ENCODE results near the gene RNF183. TPM values are rescaled to one million over a fixed set of nuclear protein-coding genes. Genes with fewer than 3 reads are reported as not detected.
"Not testable (repeated sequence)": the region's sequence is repeated elsewhere in the genome, so short reads cannot be mapped to it uniquely, and the experiment has no call there.

Gene RNF183
- total RNA-seq, 1 donor from 2014 or later: 5.3 TPM

DNA sequence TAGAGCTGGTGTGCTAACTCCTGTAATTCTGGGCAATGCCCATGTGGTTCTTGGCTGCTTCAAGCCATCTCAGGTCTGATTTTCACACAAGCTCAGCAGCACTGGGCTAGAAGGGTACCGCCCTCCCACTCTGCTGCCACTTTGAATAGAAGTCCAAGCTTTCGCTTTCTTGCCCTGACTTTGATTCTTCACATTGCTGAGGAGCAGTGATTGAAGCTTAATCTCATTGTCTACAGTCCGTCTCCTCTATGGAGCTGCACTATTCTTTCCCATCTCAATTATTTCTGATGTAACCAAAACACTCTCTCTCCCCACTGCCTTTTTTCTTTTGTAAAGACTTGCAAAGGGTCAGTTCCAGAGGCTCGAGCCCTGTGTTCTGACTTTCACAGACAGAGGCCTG, 12.9 kb upstream of the RNF183 start:
- no peak for DNase-seq (ENCODE audit: low spot score)

DNA sequence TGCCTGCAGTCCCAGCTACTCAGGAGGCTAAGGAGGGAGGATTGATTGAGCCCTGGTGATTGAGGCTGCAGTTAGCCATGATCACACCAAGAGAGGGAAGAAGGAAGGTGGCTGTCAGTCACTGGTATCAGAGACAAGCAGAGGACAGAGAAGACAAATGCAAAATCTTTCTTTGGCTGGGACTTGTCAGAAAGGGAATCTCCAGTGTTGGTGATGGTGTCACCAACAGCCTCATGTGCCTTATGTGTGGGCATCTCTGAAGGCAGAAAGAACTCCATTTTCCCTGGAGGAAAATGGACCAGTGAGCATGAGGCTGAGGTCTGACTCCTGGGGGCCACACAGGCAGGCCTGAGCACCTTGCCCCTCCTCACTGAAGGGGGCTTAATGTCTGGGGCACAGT, 12.1 kb upstream of the RNF183 start:
- DNase-seq (ENCODE audit: low spot score): no peak

DNA sequence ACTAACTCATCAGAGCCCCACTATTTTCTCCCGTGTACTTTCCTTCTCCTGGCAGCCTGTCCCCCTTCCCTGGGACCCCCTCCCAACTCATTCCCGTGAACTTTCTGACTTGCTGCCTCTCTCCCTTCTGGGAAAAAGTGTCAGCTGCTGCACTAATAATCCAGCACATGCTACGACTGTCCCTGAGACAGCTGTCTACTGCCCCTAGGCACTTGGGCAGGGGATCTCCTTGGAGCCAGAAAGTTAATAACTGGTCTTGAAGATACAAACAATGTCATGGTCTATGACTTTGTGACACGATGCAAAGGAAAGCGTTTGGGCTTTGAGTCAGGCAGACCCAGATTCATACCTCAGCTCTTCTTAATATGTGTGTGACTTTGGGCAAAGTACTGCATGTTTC, 10.1 kb upstream of the RNF183 start:
- no peak for DNase-seq (ENCODE audit: low spot score)

DNA sequence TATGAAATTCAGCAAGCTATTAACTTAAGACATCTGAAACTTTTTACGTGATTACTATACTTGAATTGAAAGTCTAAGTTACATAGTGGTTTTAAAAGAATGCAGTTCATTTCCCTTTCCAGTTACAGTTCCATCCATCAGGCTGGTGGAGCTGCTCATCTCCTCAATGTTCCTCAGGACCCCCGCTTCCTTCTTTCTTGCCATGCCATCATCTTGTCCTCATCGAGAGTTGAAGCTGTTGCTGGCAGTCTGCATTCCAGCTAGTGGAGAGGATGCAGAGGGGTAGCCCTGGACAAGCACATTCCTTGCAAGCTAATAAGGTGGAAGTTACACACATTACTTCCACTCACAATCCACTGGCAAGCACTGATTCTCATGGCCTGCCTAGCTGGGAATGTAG, 8.8 kb upstream of the RNF183 start:
- DNase-seq (ENCODE audit: low spot score): no peak

DNA sequence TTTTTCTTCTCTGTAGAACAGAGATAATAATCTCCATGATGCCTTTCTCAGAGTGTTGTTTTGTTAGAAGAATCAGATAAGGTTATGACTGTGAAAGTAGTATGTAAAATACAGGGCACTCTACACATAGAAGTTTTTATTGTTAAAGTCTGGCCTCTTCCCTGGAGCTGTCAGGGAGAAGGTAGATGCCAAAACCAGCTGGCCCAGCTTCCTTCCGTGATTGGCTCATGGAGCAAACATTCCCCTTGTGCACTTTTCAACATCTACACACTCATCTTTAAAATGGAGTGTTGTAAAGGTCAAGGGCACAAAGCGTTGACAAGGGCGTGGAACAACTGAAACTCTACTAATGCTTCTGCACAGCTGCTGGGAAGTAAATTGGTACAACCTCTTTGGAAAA, 7.4 kb upstream of the RNF183 start:
- no peak for DNase-seq (ENCODE audit: low spot score)

DNA sequence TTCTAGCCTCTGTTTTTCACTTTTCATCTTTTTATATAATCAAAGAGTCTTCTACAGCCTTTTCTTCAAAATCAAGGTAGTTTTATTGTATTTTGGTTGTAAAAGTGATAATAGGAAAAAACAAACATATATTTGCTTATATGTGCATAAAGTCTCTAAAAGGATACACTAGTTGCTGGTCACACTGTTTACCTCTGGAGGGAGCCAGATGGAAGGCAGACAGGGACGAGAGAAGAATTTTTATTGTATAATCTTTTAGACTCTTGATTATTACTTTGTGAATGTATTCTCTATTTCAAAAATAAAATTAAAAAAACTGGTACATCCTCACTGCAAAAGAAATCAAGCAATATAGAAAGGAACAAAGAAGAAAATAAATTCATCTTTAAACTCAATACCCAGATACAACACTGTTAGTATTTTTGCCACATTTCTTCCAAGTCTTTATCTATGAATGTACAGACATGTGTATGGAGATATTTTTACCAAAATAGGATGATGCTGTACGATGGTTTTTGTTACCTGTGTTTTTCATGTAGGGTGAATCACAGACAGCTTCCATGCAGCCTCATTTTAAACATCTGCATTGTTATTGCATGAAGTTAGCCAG, 6.1 kb upstream of the RNF183 start:
- peak; percentile 26 for DNase-seq (ENCODE audit: low spot score)

DNA sequence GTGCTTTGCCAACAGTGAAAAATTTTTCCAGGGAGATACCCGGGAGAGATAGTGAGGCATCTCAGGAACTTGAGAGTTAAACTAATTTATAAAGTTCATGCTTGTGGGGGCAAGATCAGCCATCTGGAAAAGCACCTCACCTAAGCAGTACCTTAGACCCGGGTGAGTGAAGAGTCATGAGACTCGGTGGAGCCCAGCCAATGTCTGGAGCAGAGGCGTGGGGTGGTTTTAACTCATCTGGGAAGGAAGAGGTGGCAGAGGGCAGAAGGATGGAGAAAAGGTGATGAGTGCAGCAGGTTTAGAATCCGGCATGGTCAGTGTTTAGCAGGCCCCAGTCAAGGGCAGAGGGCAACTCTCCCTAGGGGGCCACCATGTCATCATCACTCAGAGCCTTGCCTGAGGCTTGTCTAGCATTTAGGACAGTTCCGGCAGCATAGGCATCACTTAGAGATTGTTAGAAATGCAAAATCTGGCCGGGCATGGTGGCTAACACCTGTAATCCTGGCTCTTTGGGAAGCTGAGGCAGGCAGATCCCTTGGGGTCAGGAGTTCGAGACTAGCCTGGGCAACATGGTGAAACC, 4.3 kb upstream of the RNF183 start:
- DNase-seq (ENCODE audit: low spot score): no peak

DNA sequence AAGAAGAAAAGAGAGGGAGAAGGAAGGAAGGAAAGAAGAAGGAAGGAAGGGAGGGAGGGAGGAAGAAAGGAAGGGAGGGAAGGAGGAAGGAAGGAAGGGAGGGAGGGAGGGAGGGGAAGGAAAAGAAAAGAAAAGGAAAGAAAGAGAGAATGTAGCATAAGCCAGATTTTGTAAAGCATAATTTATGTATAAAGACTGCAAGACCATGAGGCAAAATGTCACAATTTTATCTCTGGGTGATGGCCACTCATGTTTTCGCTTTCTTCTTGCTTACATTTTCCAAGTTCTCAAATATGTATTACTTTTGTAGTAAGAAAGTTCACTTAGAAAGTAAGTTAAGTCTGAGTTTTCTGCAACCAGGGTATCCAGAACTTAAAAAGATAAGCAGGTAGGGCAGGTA, 3.4 kb upstream of the RNF183 start:
- DNase-seq (ENCODE audit: low spot score): no peak

DNA sequence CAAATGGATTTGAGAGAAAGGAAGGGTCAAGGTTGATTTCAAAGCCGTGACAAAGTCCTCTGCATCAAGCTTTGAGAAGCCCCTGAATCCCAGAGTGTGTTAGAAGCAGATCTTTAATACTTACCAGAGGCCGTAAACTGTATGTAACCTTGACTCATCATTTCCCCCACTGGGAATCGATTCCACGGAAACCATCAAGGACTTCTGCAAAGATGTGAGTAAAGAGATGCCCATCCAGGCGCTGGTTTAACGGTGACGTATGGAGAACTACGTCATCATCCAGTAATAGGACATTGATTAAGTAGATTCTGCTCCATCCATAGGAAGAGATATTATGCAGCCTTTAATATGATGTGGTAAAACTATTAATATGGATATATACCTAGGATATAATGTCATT, 1.6 kb downstream of the RNF183 start:
- DNase-seq (ENCODE audit: low spot score): no peak

DNA sequence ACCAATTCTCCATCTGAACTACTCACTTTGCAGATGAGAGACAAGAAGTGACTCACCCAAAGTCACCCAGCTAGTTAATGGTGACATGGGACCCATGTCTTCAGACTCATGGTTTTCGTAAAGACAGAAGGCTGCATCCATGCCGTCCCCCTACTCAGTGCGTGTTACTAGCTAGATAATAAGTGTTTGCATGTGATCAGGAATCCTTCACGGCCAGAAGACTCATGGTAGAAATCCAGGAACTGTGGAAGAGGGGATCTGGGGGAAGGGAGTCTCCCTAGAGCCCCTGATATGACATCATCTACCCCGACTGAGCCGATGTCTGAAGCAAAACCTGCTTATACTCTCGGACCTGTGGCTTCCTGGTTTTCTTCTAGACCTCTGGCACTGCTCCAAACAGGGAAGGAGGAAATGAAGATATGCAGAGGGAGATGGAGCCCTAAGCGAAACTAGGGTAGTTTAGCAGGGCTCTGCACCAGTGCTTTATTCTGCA, 3.3 kb downstream of the RNF183 start:
- peak; percentile 67 for DNase-seq (ENCODE audit: low spot score)

DNA sequence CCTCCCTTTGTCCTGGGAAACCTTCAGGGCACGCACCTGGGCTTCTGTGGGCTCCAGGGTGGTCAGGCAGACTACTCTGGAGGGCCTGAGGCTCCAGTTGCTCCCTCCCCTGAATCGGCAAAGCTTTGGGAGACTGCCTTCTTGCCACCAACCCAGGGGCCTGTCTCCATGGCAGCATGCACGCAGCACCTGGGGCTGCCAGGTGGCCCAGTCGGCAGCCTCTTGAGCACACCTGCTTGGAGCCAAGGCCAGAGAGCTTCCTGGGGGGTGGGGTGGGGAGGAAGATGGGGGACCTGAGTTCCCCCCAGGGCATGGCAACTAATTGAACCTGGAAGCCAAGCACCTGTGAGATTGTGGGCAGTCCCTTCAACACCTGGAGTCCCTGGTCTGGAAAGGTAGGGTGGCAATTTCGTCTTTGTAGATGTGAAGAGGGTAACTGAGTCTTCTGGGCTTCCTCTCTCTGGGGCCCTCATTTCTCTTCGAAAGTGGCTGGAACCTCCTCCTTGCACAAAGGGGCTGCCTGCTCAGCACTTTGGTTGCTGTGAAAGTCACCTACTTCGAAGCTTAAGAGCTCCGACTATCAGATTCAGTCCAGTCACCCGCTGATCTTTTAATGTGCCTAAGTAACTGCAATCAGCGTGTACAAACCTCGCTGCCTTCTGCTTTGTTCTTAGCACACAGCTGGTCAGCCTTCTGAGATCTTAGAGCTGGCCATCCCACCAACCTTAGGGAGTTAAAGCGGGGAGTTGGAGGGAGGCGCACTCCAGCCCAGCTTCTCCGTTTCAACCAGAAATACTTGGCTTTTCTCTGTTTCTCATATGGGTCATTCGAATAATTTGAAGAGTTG, 4.0 kb downstream of the RNF183 start:
- DNase-seq (ENCODE audit: low spot score): no peak

DNA sequence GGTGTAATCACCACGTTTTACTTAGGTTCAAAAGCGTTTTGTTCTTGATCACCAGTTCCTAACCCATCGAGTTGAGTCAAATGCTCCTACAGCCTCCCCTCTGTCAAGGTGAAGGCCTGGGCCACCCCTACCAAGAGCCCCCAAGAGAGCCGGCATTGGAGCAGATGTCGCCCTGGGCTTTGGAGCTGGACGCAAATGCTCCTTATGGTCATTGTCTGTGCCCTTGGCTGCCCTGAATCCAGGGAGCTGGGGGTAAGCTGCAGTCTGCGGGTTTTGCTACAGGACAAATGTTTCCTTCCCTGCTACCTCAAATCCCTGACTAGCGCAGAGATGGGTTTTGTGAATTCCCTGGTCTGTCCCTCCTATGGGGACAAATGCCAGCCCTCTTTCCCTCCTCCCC, 4.9 kb downstream of the RNF183 start:
- DNase-seq (ENCODE audit: low spot score): no peak

DNA sequence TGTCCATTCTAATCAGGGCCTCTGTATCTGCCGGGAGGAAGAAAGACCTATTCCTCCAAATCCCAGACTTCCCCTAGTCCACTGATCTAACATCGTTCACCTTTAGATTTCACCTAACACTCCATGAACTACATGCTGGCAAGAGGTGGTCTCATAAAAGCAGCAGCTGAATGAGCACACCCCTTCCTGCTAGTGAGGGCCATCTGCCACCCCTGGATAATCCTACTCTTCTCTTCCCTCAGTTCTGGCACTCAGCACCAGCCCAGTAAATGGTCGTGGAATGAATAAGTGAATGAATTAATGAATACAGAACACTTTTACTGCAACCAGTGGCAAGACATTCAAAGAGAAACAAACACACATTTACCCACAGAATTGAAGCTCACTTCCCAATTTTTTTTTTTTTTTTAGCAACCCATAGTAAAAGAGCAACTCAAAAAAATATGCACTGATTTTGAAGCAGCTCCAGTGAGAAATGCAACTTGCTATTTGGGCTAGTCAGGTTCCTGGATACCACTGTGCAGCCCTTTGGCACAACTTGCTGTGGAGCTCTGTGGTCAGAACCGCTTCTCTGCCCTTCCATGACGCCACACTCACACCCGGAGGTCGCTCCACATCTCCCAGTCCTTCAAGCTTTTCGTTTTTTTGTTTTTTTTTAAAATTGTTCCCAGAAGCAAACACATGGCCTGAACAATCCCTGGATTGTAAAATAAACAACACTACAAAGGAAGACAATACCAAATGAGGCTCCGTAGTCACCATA, 6.2 kb downstream of the RNF183 start:
- DNase-seq (ENCODE audit: low spot score): no peak

DNA sequence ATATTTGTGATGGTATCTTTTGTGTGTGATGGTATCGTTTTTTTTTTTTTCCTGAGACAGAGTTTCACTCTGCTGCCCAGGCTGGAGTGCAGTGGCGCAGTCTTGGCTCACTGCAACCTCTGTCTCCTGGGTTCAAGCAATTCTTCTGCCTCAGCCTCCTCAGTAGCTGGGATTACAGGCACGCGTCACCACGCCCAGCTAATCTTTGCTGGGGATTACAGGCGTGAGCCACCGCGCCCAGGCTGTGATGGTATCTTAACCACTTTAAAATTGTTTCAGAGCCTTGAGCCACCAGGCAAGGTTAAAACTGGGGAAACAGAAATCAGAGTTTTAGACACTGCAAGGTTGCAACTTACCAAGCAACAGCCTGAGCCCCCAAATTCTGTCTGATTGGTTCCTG, 6.9 kb downstream of the RNF183 start:
- not testable (repeated sequence) for DNase-seq (ENCODE audit: low spot score)

DNA sequence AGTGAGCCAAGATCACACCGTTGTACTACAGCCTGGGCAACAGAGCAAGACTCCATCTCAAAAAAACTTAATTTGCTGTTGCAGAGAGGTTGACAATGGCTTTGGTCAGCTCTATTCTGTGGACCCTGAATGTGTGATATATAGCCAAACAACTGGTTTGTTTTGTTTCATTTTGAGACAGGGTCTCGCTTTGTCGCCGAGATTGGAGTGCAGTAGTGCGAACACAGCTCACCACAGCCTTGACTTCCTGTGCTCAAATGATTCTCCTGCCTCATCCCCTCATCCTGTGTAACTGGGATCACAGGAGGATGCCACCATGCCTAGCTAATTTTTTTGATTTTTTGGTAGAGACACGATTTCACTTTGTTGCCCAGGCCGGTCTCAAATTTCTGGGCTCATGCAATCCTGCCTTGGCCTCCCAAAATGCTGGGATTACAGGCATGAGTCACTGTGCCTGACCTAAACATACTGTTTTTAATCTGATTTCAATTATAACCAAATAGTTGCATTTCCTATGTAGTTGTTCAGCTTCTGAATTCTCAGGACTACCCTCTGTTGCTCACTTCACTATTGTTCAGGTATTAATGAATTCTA, 9.8 kb downstream of the RNF183 start:
- DNase-seq (ENCODE audit: low spot score): no peak

DNA sequence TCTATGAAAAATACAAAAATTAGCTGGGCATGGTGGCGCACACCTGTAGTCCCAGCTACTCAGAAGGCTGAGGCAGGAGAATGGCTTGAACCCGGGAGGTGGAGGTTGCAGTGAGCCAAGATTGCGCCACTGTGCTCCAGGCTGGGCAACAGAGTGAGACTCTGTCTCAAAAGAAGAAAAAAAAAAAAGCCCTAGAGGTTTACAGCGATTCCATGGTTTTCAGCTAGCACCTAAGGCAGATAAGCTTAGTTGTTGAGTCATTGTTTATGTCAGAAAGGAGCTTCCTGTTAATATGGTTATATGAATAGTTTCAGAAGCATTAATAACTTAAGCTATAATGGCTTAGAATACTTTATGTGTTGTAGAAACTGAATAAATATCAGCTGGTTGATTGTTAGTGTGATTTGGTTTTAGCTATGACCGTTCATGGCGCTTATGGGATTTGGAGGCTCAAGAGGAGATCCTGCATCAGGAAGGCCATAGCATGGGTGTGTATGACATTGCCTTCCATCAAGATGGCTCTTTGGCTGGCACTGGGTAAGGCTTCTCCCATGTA, 13.0 kb downstream of the RNF183 start:
- no peak for DNase-seq (ENCODE audit: low spot score)

DNA sequence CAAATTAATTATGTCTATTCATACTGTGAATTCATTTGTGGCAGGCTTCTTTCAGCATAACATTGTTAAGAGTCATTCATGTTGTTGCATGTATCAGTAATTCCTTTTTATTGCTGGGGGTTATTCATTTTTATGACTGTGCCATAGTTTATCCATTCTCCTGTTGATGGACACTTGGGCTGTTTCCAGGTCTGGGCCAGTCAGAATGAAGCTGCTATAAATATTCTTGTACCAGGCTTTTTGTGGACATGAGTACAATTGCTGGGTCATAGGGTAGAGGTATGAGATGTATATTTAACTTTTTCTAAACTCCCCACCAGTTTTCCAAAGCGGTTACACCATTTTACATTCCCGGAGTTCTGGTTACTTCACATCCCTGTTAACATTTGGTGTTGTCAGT, 14.1 kb downstream of the RNF183 start:
- DNase-seq (ENCODE audit: low spot score): no peak

DNA sequence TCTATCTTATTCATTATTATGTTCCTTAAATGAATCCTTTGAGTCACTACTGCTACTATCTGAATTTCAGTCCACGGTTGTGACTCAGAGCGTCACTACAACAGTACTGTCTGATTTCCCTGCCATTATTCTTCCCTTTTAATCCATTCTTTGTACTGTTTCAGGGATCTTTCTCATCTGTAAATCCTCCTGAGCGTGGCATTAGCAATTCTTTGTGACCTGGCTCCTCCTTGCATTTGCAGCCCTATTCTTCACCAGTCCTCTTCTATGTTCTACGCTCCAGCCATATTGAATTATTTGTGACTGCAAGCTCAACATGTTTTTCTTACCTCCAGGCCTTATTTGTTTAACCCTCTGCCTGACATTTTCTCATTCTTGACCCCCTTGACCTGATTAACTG, 21.8 kb downstream of the RNF183 start:
- no peak for DNase-seq (ENCODE audit: low spot score)

DNA sequence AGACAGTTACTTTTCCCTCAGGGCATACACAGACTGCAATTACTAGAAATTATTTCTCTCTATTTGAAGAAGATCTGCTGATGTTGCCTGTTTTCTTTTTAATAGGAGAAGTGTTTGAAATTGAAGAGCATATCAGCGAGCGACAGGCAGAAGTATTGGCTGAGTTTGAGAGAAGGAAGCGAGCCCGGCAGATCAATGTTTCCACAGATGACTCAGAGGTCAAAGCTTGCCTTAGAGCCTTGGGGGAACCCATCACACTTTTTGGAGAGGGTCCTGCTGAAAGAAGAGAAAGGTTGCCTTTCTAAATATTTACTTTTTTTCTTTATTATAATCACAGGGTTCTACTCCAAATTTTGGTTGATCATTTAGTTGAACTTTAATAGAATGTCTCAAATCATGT, 24.3 kb downstream of the RNF183 start:
- no peak for DNase-seq (ENCODE audit: low spot score)

DNA sequence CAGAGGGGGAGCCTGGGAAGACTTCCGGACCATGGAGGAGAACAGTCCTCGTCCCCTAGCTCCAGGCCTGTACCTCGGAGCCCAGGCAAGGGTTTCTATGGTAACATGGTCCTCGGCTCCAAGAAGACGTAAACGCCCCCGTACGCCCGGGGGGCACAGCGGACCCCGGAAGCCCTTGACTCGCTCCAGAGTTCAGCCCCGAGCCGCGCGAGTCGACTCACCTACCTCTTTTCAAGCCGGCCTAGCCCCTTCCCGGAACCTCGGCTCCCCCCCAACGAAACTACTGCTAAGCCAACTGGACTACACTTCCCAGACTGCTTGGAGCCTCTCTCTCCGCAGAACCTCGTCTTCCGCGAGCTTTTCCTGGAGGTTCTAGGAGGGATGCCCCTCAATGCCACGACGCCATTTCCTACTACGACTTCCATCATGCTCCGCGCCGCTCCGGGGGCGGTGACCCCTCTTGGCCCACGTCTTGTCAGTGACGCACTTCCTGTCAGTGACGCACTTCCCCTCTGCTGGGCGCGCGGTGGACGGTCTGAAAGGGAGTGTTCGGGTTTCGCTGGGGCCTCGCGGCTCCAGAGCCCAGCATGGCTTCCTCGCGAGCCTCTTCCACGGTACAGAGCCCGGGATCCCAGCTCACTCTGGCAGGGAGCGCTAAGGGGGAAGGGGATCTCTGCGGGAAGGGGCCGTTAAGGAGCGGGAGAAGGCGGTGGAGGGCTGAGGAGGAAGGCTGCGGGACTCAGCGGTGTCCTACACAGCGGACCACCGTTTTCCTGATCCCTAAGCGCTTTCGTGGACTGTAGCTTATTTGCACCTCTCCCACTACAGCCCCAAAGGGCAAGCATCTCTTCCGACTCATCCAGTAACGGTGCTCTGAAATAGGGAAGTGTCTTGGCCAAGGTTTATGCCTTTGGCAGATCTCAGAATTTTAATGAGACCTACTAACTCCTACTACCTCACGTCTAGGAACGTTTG, 27.7 kb downstream of the RNF183 start, which contains the start of the genes CDC26 and PRPF4:
Gene CDC26, minus strand, starts transcription at position 416 of the 975 bp plus-strand sequence. CDS start 3,065 bp downstream, outside the sequence.
Gene PRPF4, plus strand, starts transcription at position 502 of the 975 bp plus-strand sequence. Its CDS starts 86 bp downstream, at position 588.
- DNase-seq (ENCODE audit: low spot score): peak; percentile 97

Data from mucosa of gallbladder (tissue), 1 donor.